Neural crest cell (in vitro differentiated cells): Measurements from ENCODE around the gene TET1. TPM values are rescaled to one million over a fixed set of nuclear protein-coding genes. Genes with fewer than 3 reads are reported as not detected.
A peak's percentile ranks its signal among the peaks of the same experiment; 100 is the strongest.

Source experiments
- DNase-seq: peaks from one replicate; pipeline ENCODE4 v3.0.0; 2021; ENCODE audit warnings: low read depth, mixed read lengths, low spot score
- H3K27ac Mint-ChIP-seq: one replicate; pipeline ENCODE4 v1.8.0; 2021; ENCODE audit warnings: mild to moderate bottlenecking, mixed read lengths; ENCODE audit not compliant: unreplicated experiment
- H3K27me3 Mint-ChIP-seq: 2 replicates; pipeline ENCODE4 v1.8.0; 2021; ENCODE audit warnings: low read depth, mild to moderate bottlenecking, mixed read lengths
- H3K36me3 Mint-ChIP-seq: 2 replicates; pipeline ENCODE4 v1.8.0; 2021; ENCODE audit warnings: low read depth, mild to moderate bottlenecking, mixed read lengths
- H3K4me1 Mint-ChIP-seq: 2 replicates; pipeline ENCODE4 v1.8.0; 2021; ENCODE audit warnings: mixed read lengths
- H3K4me3 Mint-ChIP-seq: one replicate; pipeline ENCODE4 v1.8.0; 2021; ENCODE audit warnings: mild to moderate bottlenecking, mixed read lengths
- H3K9me3 Mint-ChIP-seq: 2 replicates; pipeline ENCODE4 v1.8.0; 2021; ENCODE audit warnings: mixed read lengths
- total RNA-seq: library from RNA; stranded (reverse); gene quantifications from 2 replicates; pipeline ENCODE4 v1.2.1, GENCODE V29; 2021
- TF ChIP-seq, protein P1 (sequence below): fragments of 200-600 bp; sonication (generic); conservative IDR thresholded peaks from 2 replicates; pipeline ENCODE4 v1.5.0; 2021; ENCODE audit warnings: antibody characterized with exemption, mild to moderate bottlenecking

TET1 gene
- total RNA-seq, 1 donor from 2014 or later: 27.7 TPM

GRCh38 chr10:68668231-68668630, 108.1 kb downstream of the TET1 start:
- Mint-ChIP-seq H3K4me1 (no peaks in the 10 kb centered on the region), H3K36me3 (peaks cover 21% of the 10 kb centered on the region), H3K27ac (peak overlapping the region; percentile 24), H3K4me3 (no peak overlapping the region), H3K27me3 (no peaks in the 10 kb centered on the region), H3K9me3 (no peaks in the 10 kb centered on the region)
- DNase-seq: no peak
- TF ChIP-seq, protein P1, sequence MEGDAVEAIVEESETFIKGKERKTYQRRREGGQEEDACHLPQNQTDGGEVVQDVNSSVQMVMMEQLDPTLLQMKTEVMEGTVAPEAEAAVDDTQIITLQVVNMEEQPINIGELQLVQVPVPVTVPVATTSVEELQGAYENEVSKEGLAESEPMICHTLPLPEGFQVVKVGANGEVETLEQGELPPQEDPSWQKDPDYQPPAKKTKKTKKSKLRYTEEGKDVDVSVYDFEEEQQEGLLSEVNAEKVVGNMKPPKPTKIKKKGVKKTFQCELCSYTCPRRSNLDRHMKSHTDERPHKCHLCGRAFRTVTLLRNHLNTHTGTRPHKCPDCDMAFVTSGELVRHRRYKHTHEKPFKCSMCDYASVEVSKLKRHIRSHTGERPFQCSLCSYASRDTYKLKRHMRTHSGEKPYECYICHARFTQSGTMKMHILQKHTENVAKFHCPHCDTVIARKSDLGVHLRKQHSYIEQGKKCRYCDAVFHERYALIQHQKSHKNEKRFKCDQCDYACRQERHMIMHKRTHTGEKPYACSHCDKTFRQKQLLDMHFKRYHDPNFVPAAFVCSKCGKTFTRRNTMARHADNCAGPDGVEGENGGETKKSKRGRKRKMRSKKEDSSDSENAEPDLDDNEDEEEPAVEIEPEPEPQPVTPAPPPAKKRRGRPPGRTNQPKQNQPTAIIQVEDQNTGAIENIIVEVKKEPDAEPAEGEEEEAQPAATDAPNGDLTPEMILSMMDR: no peak

DNA sequence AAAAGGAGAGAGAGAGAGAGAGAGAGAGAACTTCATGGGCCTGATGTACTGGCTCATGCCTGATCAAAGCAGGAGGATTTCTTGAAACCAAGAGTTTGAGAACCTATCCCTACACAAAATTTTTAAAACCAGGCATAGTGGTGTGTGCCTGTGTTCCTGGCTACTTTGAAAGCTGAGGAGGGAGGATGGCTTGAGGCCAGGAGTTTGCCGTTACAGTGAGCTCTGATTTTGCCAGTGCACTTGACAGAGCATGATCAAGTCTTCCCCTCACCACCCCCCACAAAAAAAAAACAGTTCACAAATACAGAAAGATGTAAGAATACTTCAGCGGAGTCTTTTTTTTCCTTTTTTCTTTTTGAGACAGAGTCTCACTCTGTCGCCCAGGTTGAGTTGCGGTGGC, 108.8 kb downstream of the TET1 start:
- no peak for DNase-seq
- Mint-ChIP-seq H3K27ac (peak overlapping the region; percentile 21), H3K36me3 (peaks cover 22% of the 10 kb centered on the region), H3K27me3 (no peaks in the 10 kb centered on the region), H3K9me3 (no peaks in the 10 kb centered on the region), H3K4me3 (no peak overlapping the region), H3K4me1 (no peaks in the 10 kb centered on the region)
- TF ChIP-seq, protein P1: no peak

- peaks cover 24% of the 10 kb centered on the region for H3K36me3 Mint-ChIP-seq
- H3K27ac Mint-ChIP-seq: no peak overlapping the region
- TF ChIP-seq, protein P1: no peak
Observed at GRCh38 chr10:68684413-68684812, 124.3 kb downstream of the TET1 start.

GRCh38 chr10:68696018-68696417, 135.9 kb downstream of the TET1 start:
- Mint-ChIP-seq H3K36me3 (peaks cover 8% of the 10 kb centered on the region), H3K4me3 (no peak overlapping the region), H3K9me3 (no peaks in the 10 kb centered on the region), H3K27me3 (no peaks in the 10 kb centered on the region), H3K4me1 (no peaks in the 10 kb centered on the region), H3K27ac (no peak overlapping the region)
- TF ChIP-seq, protein P1: no peak
- DNase-seq: no peak

More at GRCh38 chr10:68684413-68684812, 124.3 kb downstream of the TET1 start:
- no peaks in the 10 kb centered on the region for H3K27me3 Mint-ChIP-seq
- no peaks in the 10 kb centered on the region for H3K4me1 Mint-ChIP-seq
- no peak for DNase-seq
- peaks cover 2% of the 10 kb centered on the region for H3K9me3 Mint-ChIP-seq
- no peak overlapping the region for H3K4me3 Mint-ChIP-seq

GRCh38 chr10:68697106-68697505, 137.0 kb downstream of the TET1 start:
- Mint-ChIP-seq H3K9me3 (no peaks in the 10 kb centered on the region), H3K4me1 (no peaks in the 10 kb centered on the region), H3K27ac (no peak overlapping the region), H3K4me3 (no peak overlapping the region), H3K36me3 (no peaks in the 10 kb centered on the region), H3K27me3 (no peaks in the 10 kb centered on the region)
- no peak for DNase-seq
- TF ChIP-seq, protein P1: no peak

- Mint-ChIP-seq H3K4me3 (no peak overlapping the region), H3K4me1 (no peaks in the 10 kb centered on the region), H3K27ac (no peak overlapping the region), H3K9me3 (no peaks in the 10 kb centered on the region), H3K27me3 (no peaks in the 10 kb centered on the region), H3K36me3 (no peaks in the 10 kb centered on the region)
- TF ChIP-seq, protein P1: no peak
- no peak for DNase-seq
Observed at GRCh38 chr10:68700197-68700596, 140.1 kb downstream of the TET1 start.
